CD1c-positive myeloid dendritic cell (primary cell): ENCODE data around the gene IRF2BPL.
"Not testable (repeated sequence)": the region's sequence is repeated elsewhere in the genome, so short reads cannot be mapped to it uniquely, and the experiment has no call there.

Experiments used
- DNase-seq: peaks from one replicate; pipeline ENCODE4 v3.0.0-alpha.2; 2016; ENCODE audit errors: extremely low spot score

IRF2BPL gene

GRCh38 chr14:77033622-77034589 lies 5.4 kb upstream of the IRF2BPL start:
- peak; percentile 74 for DNase-seq

- DNase-seq, result peak; percentile 92
Measured at GRCh38 chr14:77032844-77033621, 4.5 kb upstream of the IRF2BPL start.

DNA sequence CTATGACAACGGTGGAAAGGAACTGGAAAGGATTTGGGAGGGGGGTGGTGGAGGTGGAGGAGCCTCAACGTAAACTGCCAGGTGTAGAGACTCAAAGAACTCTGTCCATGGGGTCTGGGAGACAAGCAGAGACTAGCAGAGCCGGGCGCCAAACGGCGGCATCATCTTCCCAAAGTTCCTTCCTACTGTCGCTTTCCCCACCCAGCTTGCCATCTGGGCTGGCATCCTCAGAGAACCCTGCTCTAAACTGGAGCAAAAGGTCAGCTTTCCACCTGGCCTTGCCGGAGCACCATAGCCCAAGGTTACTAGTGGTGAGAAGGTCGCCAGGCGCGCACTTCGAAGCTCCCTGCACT lies 4.0 kb upstream of the IRF2BPL start:
- no peak for DNase-seq

DNA sequence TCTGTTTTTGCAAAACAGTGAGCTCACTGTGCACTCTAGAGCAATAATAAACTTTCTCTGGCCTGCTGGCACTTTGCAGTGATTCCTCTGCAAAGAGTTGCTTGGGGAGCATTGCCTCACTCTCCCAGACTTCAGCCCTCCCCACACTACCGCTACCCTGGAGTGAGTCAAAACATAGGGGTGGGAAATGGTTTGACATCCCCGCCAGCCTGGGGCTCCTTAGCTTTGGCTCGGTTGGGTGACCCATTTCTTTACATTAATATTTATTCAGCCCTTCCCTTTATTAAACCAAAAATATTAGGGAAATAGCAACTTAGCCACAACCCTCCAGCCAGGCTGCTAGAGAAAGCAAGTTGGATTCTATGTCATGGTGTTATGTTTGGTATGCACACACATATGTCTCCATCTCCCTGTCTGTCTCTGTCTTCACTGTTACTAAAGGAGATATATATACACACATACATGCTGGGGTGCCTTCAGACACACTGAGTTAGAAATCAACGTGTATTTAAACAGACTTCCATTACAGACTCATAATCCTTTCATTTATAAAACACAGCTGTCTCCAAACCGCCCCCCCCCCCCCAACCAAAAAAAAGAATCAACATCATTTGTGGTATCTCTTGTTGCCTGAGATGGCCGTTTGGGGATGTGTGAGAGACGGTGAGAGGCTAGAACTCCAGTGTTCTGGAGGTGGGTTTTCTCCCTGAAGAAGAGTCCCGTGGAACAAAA lies 3.4 kb upstream of the IRF2BPL start:
- DNase-seq, result peak; percentile 32

- DNase-seq, result peak; percentile 66
Measured at GRCh38 chr14:77027538-77028383, 747 bp downstream of the IRF2BPL start.

- DNase-seq, result peak; percentile 68
Measured at GRCh38 chr14:77026930-77027537, 1.5 kb downstream of the IRF2BPL start.

- no peak for DNase-seq
Measured at GRCh38 chr14:77026166-77026929, 2.2 kb downstream of the IRF2BPL start.

DNA sequence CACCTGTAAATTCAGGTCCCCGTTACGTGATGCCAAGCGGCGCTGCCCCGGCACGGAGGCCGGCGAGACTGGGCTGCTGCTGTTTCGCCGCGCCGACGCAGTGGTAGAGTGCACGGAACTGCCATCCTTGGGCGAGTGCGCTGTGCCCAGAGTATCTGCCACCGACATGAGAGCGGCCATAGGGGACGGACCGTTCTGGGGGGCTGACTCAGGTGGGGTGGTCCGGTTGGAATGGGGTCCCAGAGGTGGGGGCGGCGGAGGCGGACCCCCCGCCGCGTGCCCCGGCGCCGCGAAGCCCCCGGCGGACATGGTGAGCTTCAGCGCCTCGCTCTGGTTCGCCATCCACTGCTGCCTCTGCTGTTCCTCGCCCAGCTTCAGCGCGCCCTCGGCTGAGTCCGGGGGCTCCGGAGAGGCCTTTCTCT lies 2.8 kb downstream of the IRF2BPL start:
- DNase-seq, result no peak

- DNase-seq, result peak; percentile 30
Measured at GRCh38 chr14:77024171-77024691, 4.3 kb downstream of the IRF2BPL start.

DNA sequence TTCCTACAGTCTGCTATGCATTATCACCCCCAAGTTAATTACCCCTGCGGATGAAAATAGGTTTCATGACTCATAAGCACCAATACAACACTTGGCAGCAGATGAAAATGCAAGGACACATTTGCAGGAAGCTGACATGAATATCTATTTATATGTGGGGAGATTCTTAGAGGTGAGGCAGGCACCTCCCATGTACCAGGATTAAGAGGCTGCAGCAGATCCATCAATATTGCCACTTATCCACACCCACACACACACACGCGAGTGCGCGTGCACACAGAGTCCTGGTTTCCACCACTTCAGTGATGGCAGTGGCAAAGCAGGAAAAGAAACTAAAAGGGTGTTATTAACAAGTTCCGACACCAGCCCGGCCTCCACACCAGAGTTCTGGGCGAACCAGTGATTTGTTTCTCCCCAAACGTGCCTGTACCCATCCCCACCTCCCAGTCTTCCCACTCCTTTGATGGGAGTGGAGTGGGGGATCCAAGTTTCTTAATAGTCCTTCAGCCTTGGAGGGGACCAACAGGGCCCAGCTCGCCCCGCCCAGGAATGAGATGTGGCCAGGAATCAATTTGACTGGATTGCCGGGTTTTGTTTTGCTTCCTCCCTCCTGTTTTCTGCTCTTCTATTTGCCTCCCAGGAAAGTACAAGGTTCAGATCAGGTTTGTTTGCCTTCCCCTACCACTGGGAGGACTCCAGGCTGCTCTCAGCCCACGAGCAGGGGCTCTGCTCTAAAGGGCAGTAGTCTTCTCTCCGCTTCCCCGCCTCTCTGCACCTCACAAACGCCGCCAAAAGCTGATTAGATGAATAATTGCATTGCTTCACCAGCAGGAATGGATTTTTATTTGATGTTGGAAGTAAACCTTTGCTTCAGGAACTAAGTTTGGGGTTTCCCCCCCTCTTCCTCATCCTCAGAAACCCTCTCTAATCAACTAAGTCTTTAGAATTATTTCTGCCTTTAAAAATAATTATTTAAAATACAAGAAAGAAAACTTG lies 5.2 kb downstream of the IRF2BPL start:
- DNase-seq, result no peak

GRCh38 chr14:77022236-77022852 lies 6.2 kb downstream of the IRF2BPL start:
- DNase-seq, result no peak

GRCh38 chr14:77021424-77021823 lies 7.1 kb downstream of the IRF2BPL start:
- not testable (repeated sequence) for DNase-seq

GRCh38 chr14:77018785-77019184 lies 9.7 kb downstream of the IRF2BPL start:
- DNase-seq, result no peak

DNA sequence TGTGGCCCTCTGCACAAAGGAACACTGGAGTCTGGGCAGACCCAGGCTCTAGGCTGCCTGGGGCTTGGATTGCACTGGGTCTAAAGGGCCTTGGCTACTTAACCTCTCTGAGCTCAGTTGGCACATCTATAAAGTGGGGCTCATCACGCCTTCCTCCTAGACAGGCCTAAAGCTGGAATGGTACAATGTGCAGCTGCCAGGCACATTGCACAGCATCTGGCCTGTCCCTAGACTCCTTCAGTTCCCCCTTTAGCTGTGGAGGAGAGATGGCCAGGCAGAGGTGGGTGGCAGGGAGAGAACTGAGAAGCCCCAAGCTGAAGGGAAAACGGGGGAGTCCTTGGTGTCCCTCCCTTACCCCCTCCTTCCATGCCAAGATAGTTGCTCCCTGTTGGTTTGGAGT lies 10.8 kb downstream of the IRF2BPL start:
- DNase-seq, result peak; percentile 35

GRCh38 chr14:77014734-77015133 lies 13.8 kb downstream of the IRF2BPL start:
- DNase-seq, result no peak

DNA sequence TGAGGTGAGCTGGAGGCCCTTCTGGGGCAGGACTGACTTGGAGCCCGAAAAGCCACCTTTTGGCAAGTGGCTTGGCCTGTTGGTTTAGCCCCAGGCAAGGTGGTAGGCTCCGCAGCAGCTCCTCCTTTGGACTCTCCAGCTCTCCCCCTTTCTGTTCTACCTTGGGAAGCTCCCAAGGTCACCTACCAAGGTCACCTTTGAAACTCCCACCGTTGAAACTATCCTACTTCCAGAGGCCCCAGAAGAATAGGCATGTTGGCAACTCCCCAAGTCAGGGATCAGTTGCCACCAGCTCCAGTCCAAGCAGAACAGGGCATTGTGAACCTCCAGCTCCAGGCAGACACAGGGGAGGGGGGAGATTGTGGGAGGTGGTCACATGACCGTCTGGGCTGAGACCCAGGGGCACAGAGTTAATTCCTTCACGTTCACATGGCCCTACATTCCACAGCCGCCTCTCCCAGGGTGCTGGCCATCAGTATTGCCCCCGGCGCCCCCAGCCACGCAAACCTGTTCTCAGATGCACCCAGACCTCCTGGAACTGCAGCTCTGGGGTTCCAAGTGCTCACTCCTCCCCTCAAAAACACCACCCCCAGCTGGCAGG lies 14.4 kb downstream of the IRF2BPL start:
- DNase-seq, result no peak

GRCh38 chr14:77012193-77012765 lies 16.2 kb downstream of the IRF2BPL start:
- no peak for DNase-seq
